HCT116 (cell line): ENCODE data around the gene MYZAP. TPM values are rescaled to one million over a fixed set of nuclear protein-coding genes. Genes with fewer than 3 reads are reported as not detected.

Experiments used
- ATAC-seq: fragments of 200-7000 bp; cut with Tn5 transposase; 2 replicates; pipeline ENCODE4 v1.9.1; 2020; ENCODE audit warnings: mild to moderate bottlenecking, moderate library complexity
- BruUV-seq: library from RNA; stranded (reverse); fragments of 400-500 nt; replicated peaks from 2 replicates; lab custom pipeline; 2021; lab: Mats Ljungman, UMichigan
- CTCF ChIA-PET: fragments of 300-600 bp; sonication (Branson Sonifier 250); formaldehyde crosslinking; loops from one replicate; lab custom pipeline; 2021; ENCODE audit warnings: antibody characterized with exemption; lab: Charles Lee
- POLR2A ChIA-PET: fragments of 300-600, 350-600 bp; sonication (Branson Sonifier 250); formaldehyde crosslinking; loops from one replicate; lab custom pipeline; 2021; ENCODE audit warnings: antibody characterized with exemption; lab: Charles Lee
- RAD21 ChIA-PET, 2 experiments: fragments of 300-600 bp; sonication (Branson Sonifier 250); formaldehyde crosslinking; loops; one replicate each; lab custom pipeline; 2023; ENCODE audit warnings: low total read pairs in 2 of 2; ENCODE audit not compliant: uncharacterized antibody in 2 of 2, unreplicated experiment in 2 of 2, low non-redundant PET in 1 of 2; lab: Charles Lee
- DNase-seq: peaks from one replicate; pipeline ENCODE4 v3.0.0-alpha.2; 2010; ENCODE audit warnings: low read depth, low spot score
- H2AFZ ChIP-seq: fragments of 200-600 bp; shearing (Covaris generic), sonication (generic); 2 replicates; pipeline ENCODE4 v1.6.1; 2017; ENCODE audit warnings: low read depth, mixed run types, mixed read lengths, antibody characterized with exemption, low read length; ENCODE audit not compliant: poor library complexity, severe bottlenecking
- H3K27ac ChIP-seq: 2 replicates; pipeline ENCODE4 v1.5.1; 2012; ENCODE audit warnings: low read depth, low read length
- H3K27me3 ChIP-seq: fragments of 200-600 bp; sonication (generic); 2 replicates; pipeline ENCODE4 v1.6.1; 2016; ENCODE audit warnings: mixed run types, low read length, mixed read lengths; ENCODE audit not compliant: insufficient read depth
- H3K36me3 ChIP-seq, 2 experiments: fragments of 200-500 bp in 1 of 2; fragments of 200-600 bp in 1 of 2; sonication (Bioruptor generic) in 1 of 2; sonication (generic) in 1 of 2; 2 replicates each; pipeline versions ENCODE4 v1.5.1 to v1.6.1; 2014 to 2016; ENCODE audit warnings: low read length in 2 of 2, inconsistent platforms in 1 of 2, mixed read lengths in 1 of 2, mixed run types in 1 of 2; ENCODE audit not compliant: insufficient read depth in 2 of 2, control insufficient read depth in 1 of 2
- H3K4me1 ChIP-seq, 2 experiments: fragments of 200-600 bp in 1 of 2; sonication (generic) in 1 of 2; 2 replicates each; pipeline versions ENCODE4 v1.5.1 to v1.6.1; 2012 to 2017; ENCODE audit warnings: low read length in 2 of 2, inconsistent platforms in 1 of 2, mild to moderate bottlenecking in 1 of 2, mixed read lengths in 1 of 2, mixed run types in 1 of 2, moderate library complexity in 1 of 2; ENCODE audit not compliant: insufficient read depth in 2 of 2, control insufficient read depth in 1 of 2
- H3K4me2 ChIP-seq: fragments of 200-600 bp; sonication (generic); 2 replicates; pipeline ENCODE4 v1.6.1; 2017; ENCODE audit warnings: mixed run types, low read length, mixed read lengths
- H3K4me3 ChIP-seq, 2 experiments: fragments of 200-600 bp in 1 of 2; sonication (generic) in 1 of 2; replicated peaks in 1 of 2; 2 replicates each; pipeline ENCODE4 v1.5.1; 2011 to 2016; ENCODE audit warnings: low read length in 2 of 2, control low read depth in 1 of 2, low read depth in 1 of 2, mild to moderate bottlenecking in 1 of 2, mixed read lengths in 1 of 2, mixed run types in 1 of 2
- H3K79me2 ChIP-seq: fragments of 200-600 bp; sonication (generic); 2 replicates; pipeline ENCODE4 v1.6.1; 2017; ENCODE audit warnings: mild to moderate bottlenecking, mixed run types, low read length, moderate library complexity, mixed read lengths; ENCODE audit not compliant: insufficient read depth
- H3K9ac ChIP-seq: fragments of 200-600 bp; sonication (generic); 2 replicates; pipeline ENCODE4 v1.6.1; 2016; ENCODE audit warnings: low read length, mixed read lengths
- H3K9me2 ChIP-seq: fragments of 200-600 bp; sonication (generic), shearing (Covaris generic); 2 replicates; pipeline ENCODE4 v1.6.1; 2017; ENCODE audit warnings: mixed run types, mild to moderate bottlenecking, moderate library complexity; ENCODE audit not compliant: insufficient read depth
- H3K9me3 ChIP-seq, 2 experiments: fragments of 200-500 bp in 1 of 2; fragments of 200-600 bp in 1 of 2; sonication (Bioruptor generic) in 1 of 2; sonication (generic) in 1 of 2; 2 replicates each; pipeline ENCODE4 v1.6.1; 2014 to 2017; ENCODE audit warnings: low read length in 2 of 2, mixed read lengths in 2 of 2, inconsistent platforms in 1 of 2, low read depth in 1 of 2, mild to moderate bottlenecking in 1 of 2, mixed run types in 1 of 2, moderate library complexity in 1 of 2; ENCODE audit not compliant: control insufficient read depth in 1 of 2, insufficient read depth in 1 of 2
- H4K20me1 ChIP-seq: fragments of 200-600 bp; sonication (generic), shearing (Covaris generic); 2 replicates; pipeline ENCODE4 v1.6.1; 2017; ENCODE audit warnings: mixed run types, mild to moderate bottlenecking, moderate library complexity; ENCODE audit not compliant: insufficient read depth
- CEBPB ChIP-seq: IDR thresholded peaks from 2 replicates; pipeline ENCODE4 v1.6.1; 2012; ENCODE audit warnings: low read depth
- CTCF ChIP-seq, 3 experiments: fragments of 200-600 bp in 1 of 3; sonication (generic) in 1 of 3; IDR thresholded peaks in 2 of 3; conservative IDR thresholded peaks in 1 of 3; 2 replicates each; pipeline ENCODE4 v1.5.1; 2012 to 2017; ENCODE audit warnings: low read depth in 2 of 3, low read length in 2 of 3, antibody characterized with exemption in 1 of 3, borderline replicate concordance in 1 of 3, control low read depth in 1 of 3, mild to moderate bottlenecking in 1 of 3, mixed read lengths in 1 of 3, mixed run types in 1 of 3, moderate library complexity in 1 of 3; ENCODE audit not compliant: insufficient read depth in 1 of 3
- EGR1 ChIP-seq: IDR thresholded peaks from 2 replicates; pipeline ENCODE4 v1.6.1; 2012; ENCODE audit warnings: low read depth
- ELF1 ChIP-seq: IDR thresholded peaks from 2 replicates; pipeline ENCODE4 v1.6.1; 2012; ENCODE audit warnings: low read depth, borderline replicate concordance
- EZH2 ChIP-seq: fragments of 200-600 bp; sonication (generic); IDR thresholded peaks from 2 replicates; pipeline ENCODE4 v1.6.1; 2017; ENCODE audit warnings: antibody characterized with exemption, mixed run types
- EZH2phosphoT487 ChIP-seq: fragments of 200-600 bp; IDR thresholded peaks from 2 replicates; pipeline ENCODE4 v1.6.1; 2018; ENCODE audit warnings: antibody characterized with exemption, borderline replicate concordance
- FOSL1 ChIP-seq: IDR thresholded peaks from 2 replicates; pipeline ENCODE4 v1.6.1; 2012; ENCODE audit warnings: low read depth
- JUND ChIP-seq: IDR thresholded peaks from 2 replicates; pipeline ENCODE4 v1.6.1; 2012
- MAX ChIP-seq: IDR thresholded peaks from 2 replicates; pipeline ENCODE4 v1.6.1; 2012
- POLR2A ChIP-seq: IDR thresholded peaks from 2 replicates; pipeline ENCODE4 v1.7.0; 2011; ENCODE audit warnings: borderline replicate concordance; ENCODE audit not compliant: insufficient read depth, insufficient read length; ENCODE audit errors: extremely low read depth
- POLR2AphosphoS5 ChIP-seq: IDR thresholded peaks from 2 replicates; pipeline ENCODE4 v1.6.1; 2011; ENCODE audit warnings: mild to moderate bottlenecking, low read depth, low read length, moderate library complexity
- RAD21 ChIP-seq: IDR thresholded peaks from 2 replicates; pipeline ENCODE4 v1.6.1; 2012; ENCODE audit warnings: low read depth, mild to moderate bottlenecking
- SIN3A ChIP-seq: IDR thresholded peaks from 2 replicates; pipeline ENCODE4 v1.6.1; 2012; ENCODE audit warnings: low read depth
- SP1 ChIP-seq: IDR thresholded peaks from 2 replicates; pipeline ENCODE4 v1.6.1; 2012; ENCODE audit warnings: low read depth
- SRF ChIP-seq: IDR thresholded peaks from 2 replicates; pipeline ENCODE4 v1.6.1; 2012; ENCODE audit warnings: low read depth
- TCF7L2 ChIP-seq: IDR thresholded peaks from 2 replicates; pipeline ENCODE4 v1.7.0; 2011; ENCODE audit warnings: borderline replicate concordance, inconsistent platforms; ENCODE audit not compliant: insufficient read depth, insufficient read length; ENCODE audit errors: extremely low read depth
- YY1 ChIP-seq: IDR thresholded peaks from 2 replicates; pipeline ENCODE4 v1.6.1; 2011; ENCODE audit warnings: low read length, low read depth, moderate library complexity, mild to moderate bottlenecking; ENCODE audit not compliant: insufficient replicate concordance; ENCODE audit errors: extremely low read depth
- ZBTB33 ChIP-seq: IDR thresholded peaks from 2 replicates; pipeline ENCODE4 v1.6.1; 2011; ENCODE audit warnings: mild to moderate bottlenecking, low read length, moderate library complexity; ENCODE audit not compliant: insufficient replicate concordance; ENCODE audit errors: extremely low read depth
- ZFX ChIP-seq: fragments of 450-650 bp; IDR thresholded peaks from 2 replicates; pipeline ENCODE4 v1.6.1; 2017
- ZNF274 ChIP-seq: fragments of 200-500 bp; sonication (Bioruptor generic); IDR thresholded peaks from 2 replicates; pipeline ENCODE4 v1.6.1; 2014; ENCODE audit warnings: mild to moderate bottlenecking, low read depth, low read length, inconsistent platforms
- intact Hi-C: fragments of 100-400 bp; cut with micrococcal nuclease; formaldehyde crosslinking; loops from 2 replicates; pipeline ENCODE4 v1.10.0; 2022
- total RNA-seq: library from RNA; stranded (reverse); gene quantifications from one replicate; pipeline ENCODE4 v1.2.1, GENCODE V29; 2021; ENCODE audit not compliant: unreplicated experiment

Gene MYZAP
- total RNA-seq, 1 experiment from 2014 or later: 5.8 TPM

GRCh38 chr15:57561041-57561711 is 30.5 kb upstream of the MYZAP start:
- H3K4me3 ChIP-seq: no peak overlapping the region
- H3K9ac ChIP-seq: no peak overlapping the region
- peak overlapping the region; percentile 49 for H3K4me2 ChIP-seq
- peak; percentile 92 for ATAC-seq
- no peaks in the 10 kb centered on the region; a peak in 1 of 4 replicates for H3K9me3 ChIP-seq
- peak overlapping the region; percentile 90 for H2AFZ ChIP-seq
- intact Hi-C loops: loop anchor here (2.0 to 5.0 kb wide), 5 partner anchors 32 to 622 kb away; partner anchors contain the start of gene POLR2M
- DNase-seq: peak; percentile 55
- ChIA-PET RAD21 (interaction anchor here in 1 of 2 experiments (1.5 kb wide), 1 partner anchor 510 kb away, joined by 6 read pairs; no protein-coding TSS in a partner anchor), POLR2A (no interaction called here), CTCF (interaction anchor here (0.7 to 2.7 kb wide), 19 partner anchors 9 to 621 kb away, joined by 3 to 32 read pairs (median 3); partner anchors contain the start of gene POLR2M)
- H3K9me2 ChIP-seq: no peaks in the 10 kb centered on the region
- no peak overlapping the region for H3K27ac ChIP-seq
- H3K27me3 ChIP-seq: no peaks in the 10 kb centered on the region
- no TSS peak for BruUV-seq
- H3K79me2 ChIP-seq: no peaks in the 10 kb centered on the region
- no peaks in the 10 kb centered on the region for H4K20me1 ChIP-seq
- no peaks in the 10 kb centered on the region for H3K36me3 ChIP-seq
- H3K4me1 ChIP-seq: peaks cover 0 to 17% of the 10 kb centered on the region in 2 experiments; a peak in 2 of 4 replicates
- no peak for TF ChIP-seq EGR1
- TF ChIP-seq FOSL1: peak; percentile 76
- no peak for TF ChIP-seq POLR2A
- peak; percentile 89 for TF ChIP-seq RAD21
- TF ChIP-seq ZBTB33: no peak
- no peak for TF ChIP-seq ELF1
- TF ChIP-seq JUND: peak; percentile 47
- TF ChIP-seq CEBPB: no peak
- TF ChIP-seq SIN3A: no peak
- peak; percentile 41; the same call in 1 of the 2 replicates for TF ChIP-seq POLR2AphosphoS5
- TF ChIP-seq SP1: peak; percentile 69
- TF ChIP-seq ZFX: no peak
- TF ChIP-seq EZH2phosphoT487: no peak
- TF ChIP-seq CTCF (IDR thresholded peaks at IDR 0.05 in 2 of 3, conservative IDR thresholded peaks at IDR 0.05 in 1 of 3; ENCODE audit: borderline replicate concordance in 1 of 3, insufficient read depth in 1 of 3, low read depth in 2 of 3, low read length in 2 of 3): peak; percentile 86 to 91 (median 86)
- no peak for TF ChIP-seq EZH2
- TF ChIP-seq YY1: no peak
- TF ChIP-seq SRF: no peak
- TF ChIP-seq ZNF274: no peak
- no peak for TF ChIP-seq MAX
- no peak for TF ChIP-seq TCF7L2
